ENCODE results near the gene PIM2.
"Not testable (repeated sequence)": the region's sequence is repeated elsewhere in the genome, so short reads cannot be mapped to it uniquely, and the experiment has no call there.

The PIM2 gene

DNA sequence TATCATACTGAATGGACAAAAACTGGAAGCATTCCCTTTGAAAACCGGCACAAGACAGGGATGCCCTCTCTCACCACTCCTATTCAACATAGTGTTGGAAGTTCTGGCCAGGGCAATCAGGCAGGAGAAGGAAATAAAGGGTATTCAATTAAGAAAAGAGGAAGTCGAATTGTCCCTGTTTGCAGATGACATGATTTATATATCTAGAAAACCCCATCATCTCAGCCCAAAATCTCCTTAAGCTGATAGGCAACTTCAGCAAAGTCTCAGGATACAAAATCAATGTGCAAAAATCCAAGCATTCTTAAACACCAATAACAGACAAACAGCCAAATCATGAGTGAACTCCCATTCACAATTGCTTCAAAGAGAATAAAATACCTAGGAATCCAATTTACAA, 46.8 kb downstream of the PIM2 start:
- DNase-seq (ENCODE audit: low read depth in 2 of 2), result not testable (repeated sequence)

DNA sequence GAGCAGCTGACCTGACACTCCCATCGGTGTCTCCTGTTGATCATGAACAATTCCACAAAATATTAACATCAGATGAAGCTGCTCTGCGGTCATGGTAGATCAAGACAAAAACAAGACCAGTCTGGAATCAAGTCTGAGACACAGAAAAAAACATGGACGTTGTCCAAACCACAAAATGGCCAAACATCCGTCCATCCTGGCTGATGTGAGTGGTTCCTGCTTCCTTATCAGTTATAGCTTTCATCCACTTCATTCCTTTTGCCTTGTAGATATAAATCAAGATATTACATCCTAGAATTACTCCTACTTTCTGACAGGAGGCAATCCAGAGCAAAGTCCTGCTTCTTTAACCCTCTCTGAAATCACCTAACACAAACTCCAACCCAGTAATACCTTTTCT, 54.6 kb downstream of the PIM2 start:
- no peak for DNase-seq (ENCODE audit: low read depth in 2 of 2)
